H1 (cell line): ENCODE measurements around the gene PLA2G4E. TPM values are rescaled to one million over a fixed set of nuclear protein-coding genes. Genes with fewer than 3 reads are reported as not detected.

Experiments
- CTCF ChIA-PET: fragments of 300-600 bp; sonication (Branson Sonifier 250); formaldehyde crosslinking; loops from one replicate; lab custom pipeline; 2021; ENCODE audit not compliant: partially characterized antibody; lab: Charles Lee
- POLR2A ChIA-PET: fragments of 300-600 bp; sonication (Branson Sonifier 250); formaldehyde crosslinking; loops from one replicate; lab custom pipeline; 2021; ENCODE audit warnings: inconsistent platforms; ENCODE audit not compliant: partially characterized antibody; lab: Charles Lee
- DNase-seq, 2 experiments: peaks; one replicate each; pipeline versions ENCODE4 v3.0.0 to v3.0.0-alpha.2; 2010 to 2022; ENCODE audit warnings: low spot score in 2 of 2, low read depth in 1 of 2, mixed read lengths in 1 of 2
- FAIRE-seq: peaks from 2 replicates; lab custom pipeline; 2011; peaks lifted over from hg19 to GRCh38; lab: Jason Lieb, UNC
- H2AFZ ChIP-seq: 2 replicates; pipeline ENCODE4 v1.8.1; 2012; ENCODE audit warnings: low read length, inconsistent platforms
- H2AK5ac ChIP-seq: 2 replicates; pipeline ENCODE4 v1.6.1; 2013; ENCODE audit warnings: low read depth, low read length
- H2BK120ac ChIP-seq: replicated peaks from 2 replicates; pipeline ENCODE3; 2013; ENCODE audit warnings: low read depth, low read length, inconsistent platforms
- H2BK12ac ChIP-seq: 2 replicates; pipeline ENCODE4 v1.6.1; 2013; ENCODE audit warnings: low read depth, low read length
- H2BK15ac ChIP-seq: 2 replicates; pipeline ENCODE4 v1.6.1; 2013; ENCODE audit warnings: low read length
- H2BK20ac ChIP-seq: 2 replicates; pipeline ENCODE4 v1.6.1; 2013; ENCODE audit warnings: low read length
- H2BK5ac ChIP-seq: 2 replicates; pipeline ENCODE4 v1.6.1; 2013; ENCODE audit warnings: low read depth, low read length
- H3K14ac ChIP-seq: 2 replicates; pipeline ENCODE4 v1.6.1; 2013; ENCODE audit warnings: inconsistent platforms; ENCODE audit not compliant: insufficient read length
- H3K18ac ChIP-seq: 2 replicates; pipeline ENCODE4 v1.6.1; 2013; ENCODE audit warnings: low read length; ENCODE audit errors: extremely low read depth
- H3K23ac ChIP-seq: 2 replicates; pipeline ENCODE4 v1.6.1; 2013; ENCODE audit warnings: inconsistent platforms; ENCODE audit not compliant: insufficient read length
- H3K23me2 ChIP-seq: 2 replicates; pipeline ENCODE4 v1.6.1; 2013; ENCODE audit warnings: low read depth, low read length
- H3K27ac ChIP-seq: 2 replicates; pipeline ENCODE4 v1.6.1; 2011; ENCODE audit warnings: low read depth, low read length, inconsistent platforms
- H3K27me3 ChIP-seq, 4 experiments: replicated peaks in 1 of 4; 1 replicate in 1 of 4; 2 replicates in 3 of 4; pipeline versions ENCODE4 v1.6.1 to v1.8.1; 2011 to 2013; ENCODE audit warnings: low read length in 3 of 4, mild to moderate bottlenecking in 3 of 4, inconsistent platforms in 2 of 4, mixed read lengths in 2 of 4, moderate library complexity in 1 of 4; ENCODE audit not compliant: control insufficient read depth in 3 of 4, insufficient read depth in 3 of 4; ENCODE audit errors: extremely low read depth in 1 of 4
- H3K36me3 ChIP-seq, 4 experiments: 2 replicates each; pipeline versions ENCODE4 v1.6.1 to v1.8.1; 2011 to 2013; ENCODE audit warnings: mild to moderate bottlenecking in 4 of 4, low read length in 3 of 4, moderate library complexity in 2 of 4, control low read depth in 1 of 4, inconsistent platforms in 1 of 4; ENCODE audit not compliant: insufficient read depth in 4 of 4, control insufficient read depth in 2 of 4
- H3K4ac ChIP-seq: replicated peaks from 2 replicates; pipeline ENCODE3; 2013; ENCODE audit warnings: low read length, low read depth, mixed read lengths, inconsistent platforms; ENCODE audit not compliant: insufficient read length
- H3K4me1 ChIP-seq, 4 experiments: replicated peaks in 1 of 4; 1 replicate in 1 of 4; 2 replicates in 3 of 4; pipeline versions ENCODE4 v1.6.1 to v1.8.1; 2011 to 2013; ENCODE audit warnings: low read length in 3 of 4, inconsistent platforms in 2 of 4, mixed read lengths in 1 of 4; ENCODE audit not compliant: insufficient read depth in 4 of 4, control insufficient read depth in 3 of 4
- H3K4me2 ChIP-seq, 2 experiments: 2 replicates each; pipeline versions ENCODE4 v1.6.1 to v1.8.1; 2011 to 2013; ENCODE audit warnings: low read depth in 2 of 2, low read length in 2 of 2, control low read depth in 1 of 2, inconsistent platforms in 1 of 2, mild to moderate bottlenecking in 1 of 2; ENCODE audit not compliant: insufficient read depth in 1 of 2
- H3K4me3 ChIP-seq, 4 experiments: fragments of 200-600, 300-600 bp in 1 of 4; sonication (generic), shearing (Covaris generic), sonication (Bioruptor Twin) in 1 of 4; 2 replicates each; pipeline versions ENCODE4 v1.5.1 to v1.8.1; 2011 to 2016; ENCODE audit warnings: low read length in 4 of 4, low read depth in 3 of 4, control low read depth in 2 of 4, inconsistent platforms in 2 of 4, mild to moderate bottlenecking in 2 of 4, mixed read lengths in 1 of 4, moderate library complexity in 1 of 4; ENCODE audit not compliant: insufficient read depth in 2 of 4; ENCODE audit errors: extremely low read depth in 1 of 4
- H3K56ac ChIP-seq: replicated peaks from 2 replicates; pipeline ENCODE3; 2013; ENCODE audit warnings: low read depth, mild to moderate bottlenecking, mixed read lengths, low read length, inconsistent platforms; ENCODE audit not compliant: insufficient read length
- H3K79me1 ChIP-seq: 2 replicates; pipeline ENCODE4 v1.6.1; 2013; ENCODE audit warnings: low read depth, low read length, control low read depth
- H3K79me2 ChIP-seq, 2 experiments: 2 replicates each; pipeline versions ENCODE4 v1.6.1 to v1.8.1; 2012 to 2013; ENCODE audit warnings: low read length in 2 of 2, mild to moderate bottlenecking in 2 of 2, inconsistent platforms in 1 of 2; ENCODE audit not compliant: insufficient read depth in 2 of 2, control insufficient read depth in 1 of 2
- H3K9ac ChIP-seq, 4 experiments: replicated peaks in 1 of 4; 1 replicate in 1 of 4; 2 replicates in 3 of 4; pipeline versions ENCODE4 v1.6.1 to v1.8.1; 2011 to 2013; ENCODE audit warnings: low read depth in 3 of 4, low read length in 3 of 4, control low read depth in 2 of 4, mild to moderate bottlenecking in 2 of 4, moderate library complexity in 2 of 4, inconsistent platforms in 1 of 4; ENCODE audit errors: extremely low read depth in 1 of 4
- H3K9me3 ChIP-seq, 2 experiments: 2 replicates each; pipeline versions ENCODE4 v1.6.1 to v1.8.1; 2012 to 2013; ENCODE audit warnings: mild to moderate bottlenecking in 2 of 2, moderate library complexity in 2 of 2, control low read depth in 1 of 2, inconsistent platforms in 1 of 2, low read depth in 1 of 2, low read length in 1 of 2, mixed read lengths in 1 of 2; ENCODE audit not compliant: insufficient read depth in 2 of 2
- H4K20me1 ChIP-seq, 2 experiments: replicated peaks in 1 of 2; 2 replicates each; pipeline versions ENCODE3 to v1.8.1; 2011 to 2013; ENCODE audit warnings: inconsistent platforms in 2 of 2, low read length in 2 of 2, mild to moderate bottlenecking in 1 of 2; ENCODE audit not compliant: insufficient read depth in 2 of 2, control insufficient read depth in 1 of 2
- H4K5ac ChIP-seq: 2 replicates; pipeline ENCODE4 v1.6.1; 2013; ENCODE audit warnings: low read length, low read depth, mixed read lengths, inconsistent platforms; ENCODE audit not compliant: insufficient read length
- H4K8ac ChIP-seq: 2 replicates; pipeline ENCODE4 v1.8.0; 2013; ENCODE audit warnings: mild to moderate bottlenecking, moderate library complexity, low read length, inconsistent platforms; ENCODE audit not compliant: insufficient read depth; ENCODE audit errors: extremely low read depth
- H4K91ac ChIP-seq: replicated peaks from 2 replicates; pipeline ENCODE3; 2013; ENCODE audit warnings: low read length, mixed read lengths, inconsistent platforms; ENCODE audit not compliant: insufficient read length
- NRF1 ChIP-seq: IDR thresholded peaks from 2 replicates; pipeline ENCODE4 v1.6.1; 2011; ENCODE audit warnings: mild to moderate bottlenecking, low read depth, low read length, improper control_type of control experiment
- PHF8 ChIP-seq: fragments of 200-600 bp; sonication (generic); conservative IDR thresholded peaks from 2 replicates; pipeline ENCODE4 v1.7.1; 2012; ENCODE audit warnings: low read depth, mild to moderate bottlenecking, inconsistent platforms, low read length, moderate library complexity
- RBBP5 ChIP-seq: IDR thresholded peaks from 2 replicates; pipeline ENCODE4 v1.7.1; 2012; ENCODE audit warnings: low read depth, mild to moderate bottlenecking, inconsistent platforms, low read length, moderate library complexity, borderline replicate concordance
- WGBS, 2 experiments: shearing (Covaris generic) in 1 of 2; methylation state at CpG; one replicate each; pipeline versions ENCODE4 v1.1.6 to v1.1.7; 2013 to 2015; ENCODE audit warnings: low lambda C conversion rate in 2 of 2, mixed read lengths in 2 of 2, inconsistent platforms in 1 of 2, low coverage in 1 of 2, missing lambda C conversion rate in 1 of 2; ENCODE audit not compliant: insufficient replicate concordance in 2 of 2, insufficient coverage in 1 of 2, insufficient read length in 1 of 2; ENCODE audit errors: extremely low coverage in 1 of 2, missing lambda C conversion rate in 1 of 2; 5-methylcytosine and 5-hydroxymethylcytosine counted together
- polyA plus RNA-seq, 7 experiments: library from polyadenylated mRNA; depleted of rRNA in 3 of 7; stranded (reverse) in 5 of 7; unstranded in 2 of 7; fragments of >200 nt in 5 of 7; fragments of 200-250 nt in 2 of 7; gene quantifications; 1 replicate in 5 of 7; 2 replicates in 1 of 7; 4 replicates in 1 of 7; pipeline versions ENCODE4 v1.2.1 to v1.2.3, GENCODE V29; 2011 to 2013; ENCODE audit warnings: missing spikeins in 2 of 7, mixed read lengths in 2 of 7
- total RNA-seq: library from RNA; stranded (reverse); fragmentation: NEBNext Ultra II Directional; extraction: Animal tissue kit (Norgen Biotek cat#: 25700); gene quantifications from 2 replicates; pipeline ENCODE4 v1.2.1, GENCODE V29; 2021
- TF ChIP-seq, protein P1 (sequence below), 3 experiments: IDR thresholded peaks; 1 replicate in 2 of 3; 2 replicates in 1 of 3; pipeline versions ENCODE4 v1.5.1 to v1.6.1; 2011; ENCODE audit warnings: low read length in 3 of 3, mild to moderate bottlenecking in 3 of 3, inconsistent platforms in 2 of 3, low read depth in 1 of 3, moderate library complexity in 1 of 3; ENCODE audit not compliant: insufficient read depth in 1 of 3; ENCODE audit errors: control extremely low read depth in 1 of 3

Gene PLA2G4E
- total and polyA plus RNA-seq, 2 of the 8 experiments (the other 6 are each of a cell fraction or from before 2014, with no cell fraction given), result 0.03 TPM; not detected in 1

DNA sequence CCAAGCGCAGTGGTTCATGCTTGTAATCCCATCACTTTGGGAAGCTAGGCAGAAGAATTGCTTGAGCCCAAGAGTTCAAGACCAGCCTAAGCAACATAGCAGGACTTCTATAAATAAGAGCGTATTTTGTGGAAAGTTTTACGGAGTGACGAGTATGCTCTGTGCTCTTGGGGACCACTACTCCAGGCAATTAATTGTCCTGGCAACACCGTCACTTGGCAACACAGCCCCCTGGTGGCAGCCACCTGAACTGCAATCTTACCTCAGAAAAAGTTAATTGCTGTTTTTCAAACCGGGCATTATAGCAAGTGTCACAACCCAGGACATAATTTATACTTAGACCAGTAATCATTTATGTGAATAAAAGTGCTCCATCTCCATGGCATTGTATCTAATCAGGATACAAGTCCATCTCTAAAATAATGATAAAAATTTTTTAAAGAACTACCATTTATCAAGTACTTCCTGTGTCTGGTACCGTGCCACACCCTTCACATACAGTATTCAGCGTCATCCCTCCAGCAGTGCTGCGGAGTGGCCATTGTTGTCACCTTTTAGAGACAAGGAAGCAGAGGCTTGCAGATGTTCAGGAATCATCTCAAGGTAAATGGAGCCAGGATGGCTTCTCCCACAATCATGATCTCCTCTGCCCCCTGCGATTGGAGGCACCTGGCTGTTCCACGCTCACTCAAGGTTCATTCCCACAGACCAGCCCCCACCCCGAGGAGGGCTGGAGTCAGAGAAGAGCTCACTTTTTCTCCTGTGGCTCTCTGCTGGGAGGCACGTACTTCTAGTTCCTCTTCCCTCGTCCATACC, 39.0 kb upstream of the PLA2G4E start:
- Histone ChIP-seq H3K36me3 (no peaks in the 10 kb centered on the region), H2BK20ac (no peak overlapping the region), H4K91ac (no peak overlapping the region), H3K23me2 (no peaks in the 10 kb centered on the region), H2BK12ac (no peak overlapping the region), H3K27me3 (no peaks in the 10 kb centered on the region; a peak in 1 of 7 replicates), H3K9ac (no peak overlapping the region), H3K79me2 (no peaks in the 10 kb centered on the region), H2BK120ac (no peak overlapping the region), H2AFZ (no peak overlapping the region), H2BK15ac (no peak overlapping the region), H3K4me3 (no peak overlapping the region), H4K8ac (peak overlapping the region; percentile 37; the same call in 1 of the 2 replicates), H3K79me1 (no peaks in the 10 kb centered on the region), H3K27ac (no peak overlapping the region), H3K4me2 (no peak overlapping the region), H2AK5ac (no peak overlapping the region), H3K56ac (no peak overlapping the region), H2BK5ac (no peak overlapping the region), H4K5ac (no peak overlapping the region), H3K23ac (no peak overlapping the region), H4K20me1 (no peaks in the 10 kb centered on the region), H3K4ac (no peak overlapping the region), H3K14ac (no peak overlapping the region), H3K18ac (no peak overlapping the region), H3K9me3 (no peaks in the 10 kb centered on the region), H3K4me1 (no peaks in the 10 kb centered on the region)
- CTCF ChIA-PET, result interaction anchor here (1.1 to 17.2 kb wide), 19 partner anchors 12 to 196 kb away, joined by 3 to 425 read pairs (median 4); partner anchors contain the start of gene PLA2G4F
- FAIRE-seq (peak; percentile 84), DNase-seq (peak in 1 of 2 experiments; percentile 91)
- WGBS, 2 experiments, result 67% methylated on average over 14 of the region's 14 CpGs; no CpG with 5 or more reads in 1 of the 2 experiments
- POLR2A ChIA-PET, result interaction anchor here (1.1 kb wide), 1 partner anchor 70 kb away, joined by 3 read pairs; no protein-coding TSS in a partner anchor
- TF ChIP-seq NRF1 (no peak), RBBP5 (no peak), PHF8 (no peak)
- TF ChIP-seq, protein P1, sequence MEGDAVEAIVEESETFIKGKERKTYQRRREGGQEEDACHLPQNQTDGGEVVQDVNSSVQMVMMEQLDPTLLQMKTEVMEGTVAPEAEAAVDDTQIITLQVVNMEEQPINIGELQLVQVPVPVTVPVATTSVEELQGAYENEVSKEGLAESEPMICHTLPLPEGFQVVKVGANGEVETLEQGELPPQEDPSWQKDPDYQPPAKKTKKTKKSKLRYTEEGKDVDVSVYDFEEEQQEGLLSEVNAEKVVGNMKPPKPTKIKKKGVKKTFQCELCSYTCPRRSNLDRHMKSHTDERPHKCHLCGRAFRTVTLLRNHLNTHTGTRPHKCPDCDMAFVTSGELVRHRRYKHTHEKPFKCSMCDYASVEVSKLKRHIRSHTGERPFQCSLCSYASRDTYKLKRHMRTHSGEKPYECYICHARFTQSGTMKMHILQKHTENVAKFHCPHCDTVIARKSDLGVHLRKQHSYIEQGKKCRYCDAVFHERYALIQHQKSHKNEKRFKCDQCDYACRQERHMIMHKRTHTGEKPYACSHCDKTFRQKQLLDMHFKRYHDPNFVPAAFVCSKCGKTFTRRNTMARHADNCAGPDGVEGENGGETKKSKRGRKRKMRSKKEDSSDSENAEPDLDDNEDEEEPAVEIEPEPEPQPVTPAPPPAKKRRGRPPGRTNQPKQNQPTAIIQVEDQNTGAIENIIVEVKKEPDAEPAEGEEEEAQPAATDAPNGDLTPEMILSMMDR (IDR thresholded peaks at IDR 0.05; ENCODE audit: control extremely low read depth in 1 of 3, insufficient read depth in 1 of 3, low read depth in 1 of 3, low read length in 3 of 3), result peak; percentile 87 to 94 (median 90)
